Activated naive CD4-positive, alpha-beta T cell treated with anti-CD3 and anti-CD28 coated beads for 36 hours (primary cell): Measurements from ENCODE around the gene TTC23L. TPM values are rescaled to one million over a fixed set of nuclear protein-coding genes. Genes with fewer than 3 reads are reported as not detected.

Experiments used
- CTCF ChIA-PET: fragments of 350-600 bp; sonication (Branson Sonifier 250); formaldehyde crosslinking; loops from one replicate; lab custom pipeline; 2021; ENCODE audit warnings: antibody characterized with exemption; lab: Charles Lee
- DNase-seq: peaks from one replicate; pipeline ENCODE4 v3.0.0-alpha.2; 2020
- H3K27ac Mint-ChIP-seq: one replicate; pipeline ENCODE4 v1.8.0; 2021; ENCODE audit warnings: mild to moderate bottlenecking, mixed read lengths
- H3K27me3 Mint-ChIP-seq: one replicate; pipeline ENCODE4 v1.8.0; 2021; ENCODE audit warnings: low read depth, mixed read lengths
- H3K36me3 Mint-ChIP-seq: one replicate; pipeline ENCODE4 v1.8.0; 2021; ENCODE audit warnings: low read depth, mixed read lengths
- H3K4me1 Mint-ChIP-seq: one replicate; pipeline ENCODE4 v1.8.0; 2021; ENCODE audit warnings: low read depth, mixed read lengths
- H3K4me3 Mint-ChIP-seq: one replicate; pipeline ENCODE4 v1.8.0; 2021; ENCODE audit warnings: mild to moderate bottlenecking, moderate library complexity, mixed read lengths
- H3K9me3 Mint-ChIP-seq: one replicate; pipeline ENCODE4 v1.8.0; 2021; ENCODE audit warnings: mixed read lengths
- intact Hi-C: fragments of 100-400 bp; cut with micrococcal nuclease; formaldehyde crosslinking; loops from one replicate; pipeline ENCODE4 v1.15.1; 2023
- total RNA-seq, 2 experiments: library from RNA; stranded (reverse); gene quantifications; one replicate each; pipeline ENCODE4 v1.2.3, GENCODE V29; 2021

The TTC23L gene
- total RNA-seq, 2 experiments from 2014 or later, result 0.42 to 0.43 TPM

GRCh38 chr5:34835664-34836063 lies 3.3 kb upstream of the TTC23L start:
- CTCF ChIA-PET, result interaction anchor here (1.3 kb wide), 1 partner anchor 63 kb away, joined by 3 read pairs; no protein-coding TSS in a partner anchor
- peaks cover 11% of the 10 kb centered on the region for H3K4me1 Mint-ChIP-seq

GRCh38 chr5:34841816-34842215 lies 2.9 kb downstream of the TTC23L start:
- CTCF ChIA-PET, result interaction anchor here (0.6 kb wide), 1 partner anchor 149 kb away, joined by 3 read pairs; no protein-coding TSS in a partner anchor
- intact Hi-C loops, result no loop called here
- no peaks in the 10 kb centered on the region for H3K36me3 Mint-ChIP-seq
- H3K4me1 Mint-ChIP-seq, result peaks cover 11% of the 10 kb centered on the region
- H3K4me3 Mint-ChIP-seq, result no peak overlapping the region
- DNase-seq, result no peak
- no peaks in the 10 kb centered on the region for H3K27me3 Mint-ChIP-seq
- H3K27ac Mint-ChIP-seq, result no peak overlapping the region
- H3K9me3 Mint-ChIP-seq, result no peaks in the 10 kb centered on the region

More at GRCh38 chr5:34835664-34836063, 3.3 kb upstream of the TTC23L start:
- Mint-ChIP-seq H3K9me3 (no peaks in the 10 kb centered on the region), H3K4me3 (no peak overlapping the region), H3K36me3 (no peaks in the 10 kb centered on the region), H3K27ac (no peak overlapping the region), H3K27me3 (no peaks in the 10 kb centered on the region)
- intact Hi-C loops, result loop anchor here (5.0 to 10.0 kb wide), 5 partner anchors 167 to 1772 kb away; partner anchors contain the start of genes AMACR, LMBRD2, SKP2 and SLC1A3
- no peak for DNase-seq

GRCh38 chr5:34842554-34842953 lies 3.6 kb downstream of the TTC23L start:
- no peak overlapping the region for H3K4me3 Mint-ChIP-seq
- H3K27me3 Mint-ChIP-seq, result no peaks in the 10 kb centered on the region

GRCh38 chr5:34843497-34843896 lies 4.5 kb downstream of the TTC23L start:
- no peaks in the 10 kb centered on the region for H3K9me3 Mint-ChIP-seq
- no peak overlapping the region for H3K27ac Mint-ChIP-seq
- H3K4me3 Mint-ChIP-seq, result no peak overlapping the region
- H3K4me1 Mint-ChIP-seq, result peaks cover 8% of the 10 kb centered on the region
- no peaks in the 10 kb centered on the region for H3K27me3 Mint-ChIP-seq
- no peak for DNase-seq
- CTCF ChIA-PET, result interaction anchor here (0.6 kb wide), 1 partner anchor 639 kb away, joined by 3 read pairs; no protein-coding TSS in a partner anchor
- intact Hi-C loops, result no loop called here
- H3K36me3 Mint-ChIP-seq, result no peaks in the 10 kb centered on the region

More at GRCh38 chr5:34842554-34842953, 3.6 kb downstream of the TTC23L start:
- Mint-ChIP-seq H3K36me3 (no peaks in the 10 kb centered on the region), H3K4me1 (peaks cover 11% of the 10 kb centered on the region), H3K27ac (no peak overlapping the region), H3K9me3 (no peaks in the 10 kb centered on the region)
- CTCF ChIA-PET, result no interaction called here
- intact Hi-C loops, result no loop called here
- no peak for DNase-seq

- Mint-ChIP-seq H3K9me3 (no peaks in the 10 kb centered on the region), H3K27ac (no peak overlapping the region), H3K36me3 (no peaks in the 10 kb centered on the region), H3K4me3 (no peak overlapping the region), H3K4me1 (peaks cover 5% of the 10 kb centered on the region), H3K27me3 (no peaks in the 10 kb centered on the region)
- intact Hi-C loops, result no loop called here
- DNase-seq, result no peak
- CTCF ChIA-PET, result no interaction called here
Measured at GRCh38 chr5:34844106-34844505, 5.1 kb downstream of the TTC23L start.

GRCh38 chr5:34844999-34845398 lies 6.0 kb downstream of the TTC23L start:
- H3K4me1 Mint-ChIP-seq, result no peaks in the 10 kb centered on the region
- no peak for DNase-seq
- CTCF ChIA-PET, result interaction anchor here (0.9 to 1.2 kb wide), 2 partner anchors 53 to 322 kb away, joined by 3 to 4 read pairs; no protein-coding TSS in a partner anchor
- no peaks in the 10 kb centered on the region for H3K27me3 Mint-ChIP-seq
- H3K9me3 Mint-ChIP-seq, result no peaks in the 10 kb centered on the region
- intact Hi-C loops, result no loop called here
- no peaks in the 10 kb centered on the region for H3K36me3 Mint-ChIP-seq
- no peak overlapping the region for H3K27ac Mint-ChIP-seq
- H3K4me3 Mint-ChIP-seq, result no peak overlapping the region

- Mint-ChIP-seq H3K9me3 (no peaks in the 10 kb centered on the region), H3K4me1 (no peaks in the 10 kb centered on the region), H3K27me3 (no peaks in the 10 kb centered on the region), H3K36me3 (no peaks in the 10 kb centered on the region), H3K4me3 (no peak overlapping the region), H3K27ac (no peak overlapping the region)
- CTCF ChIA-PET, result no interaction called here
- no peak for DNase-seq
- intact Hi-C loops, result no loop called here
Measured at GRCh38 chr5:34847056-34847455, 8.1 kb downstream of the TTC23L start.

GRCh38 chr5:34847552-34847951 lies 8.6 kb downstream of the TTC23L start:
- no peaks in the 10 kb centered on the region for H3K9me3 Mint-ChIP-seq
- CTCF ChIA-PET, result no interaction called here
- no peaks in the 10 kb centered on the region for H3K36me3 Mint-ChIP-seq
- H3K27ac Mint-ChIP-seq, result no peak overlapping the region
- no peak overlapping the region for H3K4me3 Mint-ChIP-seq
- DNase-seq, result no peak
- intact Hi-C loops, result no loop called here
- no peaks in the 10 kb centered on the region for H3K4me1 Mint-ChIP-seq
- H3K27me3 Mint-ChIP-seq, result no peaks in the 10 kb centered on the region

GRCh38 chr5:34848230-34848629 lies 9.3 kb downstream of the TTC23L start:
- no peaks in the 10 kb centered on the region for H3K4me1 Mint-ChIP-seq
- H3K27ac Mint-ChIP-seq, result no peak overlapping the region
- no peaks in the 10 kb centered on the region for H3K9me3 Mint-ChIP-seq
- no peak for DNase-seq
- H3K27me3 Mint-ChIP-seq, result no peaks in the 10 kb centered on the region
- intact Hi-C loops, result no loop called here
- H3K36me3 Mint-ChIP-seq, result no peaks in the 10 kb centered on the region
- CTCF ChIA-PET, result no interaction called here
- H3K4me3 Mint-ChIP-seq, result no peak overlapping the region

- Mint-ChIP-seq H3K4me3 (no peak overlapping the region), H3K27ac (no peak overlapping the region), H3K27me3 (no peaks in the 10 kb centered on the region), H3K36me3 (no peaks in the 10 kb centered on the region), H3K4me1 (no peaks in the 10 kb centered on the region), H3K9me3 (no peaks in the 10 kb centered on the region)
- no peak for DNase-seq
- intact Hi-C loops, result no loop called here
- CTCF ChIA-PET, result interaction anchor here (1.0 kb wide), 1 partner anchor 34 kb away, joined by 4 read pairs; no protein-coding TSS in a partner anchor
Measured at GRCh38 chr5:34849253-34849652, 10.3 kb downstream of the TTC23L start.

GRCh38 chr5:34854459-34855174 lies 15.7 kb downstream of the TTC23L start:
- CTCF ChIA-PET, result no interaction called here
- H3K36me3 Mint-ChIP-seq, result no peaks in the 10 kb centered on the region

GRCh38 chr5:34857161-34857560 lies 18.2 kb downstream of the TTC23L start:
- H3K9me3 Mint-ChIP-seq, result no peaks in the 10 kb centered on the region
- CTCF ChIA-PET, result no interaction called here
- H3K27me3 Mint-ChIP-seq, result no peaks in the 10 kb centered on the region
- H3K27ac Mint-ChIP-seq, result no peak overlapping the region
- intact Hi-C loops, result no loop called here
- H3K4me3 Mint-ChIP-seq, result no peak overlapping the region
- DNase-seq, result no peak
- no peaks in the 10 kb centered on the region for H3K4me1 Mint-ChIP-seq
- no peaks in the 10 kb centered on the region for H3K36me3 Mint-ChIP-seq

More at GRCh38 chr5:34854459-34855174, 15.7 kb downstream of the TTC23L start:
- no peaks in the 10 kb centered on the region for H3K4me1 Mint-ChIP-seq
- no peaks in the 10 kb centered on the region for H3K27me3 Mint-ChIP-seq
- no peaks in the 10 kb centered on the region for H3K9me3 Mint-ChIP-seq
- no peak overlapping the region for H3K4me3 Mint-ChIP-seq
- DNase-seq, result no peak
- intact Hi-C loops, result no loop called here
- no peak overlapping the region for H3K27ac Mint-ChIP-seq

GRCh38 chr5:34857894-34858293 lies 18.9 kb downstream of the TTC23L start:
- H3K36me3 Mint-ChIP-seq, result no peaks in the 10 kb centered on the region
- no peaks in the 10 kb centered on the region for H3K9me3 Mint-ChIP-seq
- intact Hi-C loops, result no loop called here
- H3K4me1 Mint-ChIP-seq, result no peaks in the 10 kb centered on the region
- DNase-seq, result no peak
- CTCF ChIA-PET, result no interaction called here
- H3K27me3 Mint-ChIP-seq, result no peaks in the 10 kb centered on the region
- no peak overlapping the region for H3K4me3 Mint-ChIP-seq
- no peak overlapping the region for H3K27ac Mint-ChIP-seq
